H9 (cell line): ENCODE results near the gene FLCN. TPM values are rescaled to one million over a fixed set of nuclear protein-coding genes. Genes with fewer than 3 reads are reported as not detected.

ENCODE experiments used
- DNase-seq: peaks from one replicate; pipeline ENCODE4 v3.0.0-alpha.2; 2017
- H2AFZ ChIP-seq: one replicate; pipeline ENCODE4 v1.6.1; 2013; ENCODE audit warnings: mild to moderate bottlenecking, low read length, control low read depth, moderate library complexity
- H2AK5ac ChIP-seq: 2 replicates; pipeline ENCODE4 v1.6.1; 2013; ENCODE audit warnings: low read length, control low read depth, mixed read lengths; ENCODE audit not compliant: insufficient read length
- H2BK120ac ChIP-seq: one replicate; pipeline ENCODE4 v1.6.1; 2013; ENCODE audit warnings: low read depth, mild to moderate bottlenecking, low read length, control low read depth, inconsistent platforms; ENCODE audit not compliant: poor library complexity, severe bottlenecking
- H2BK12ac ChIP-seq: 2 replicates; pipeline ENCODE4 v1.6.1; 2013; ENCODE audit warnings: low read length, control low read depth, mixed read lengths, low read depth; ENCODE audit not compliant: insufficient read length
- H2BK15ac ChIP-seq: 2 replicates; pipeline ENCODE4 v1.6.1; 2013; ENCODE audit warnings: low read depth, low read length, control low read depth
- H2BK20ac ChIP-seq: one replicate; pipeline ENCODE4 v1.6.1; 2013; ENCODE audit warnings: low read depth, mild to moderate bottlenecking, low read length, control low read depth, inconsistent platforms; ENCODE audit not compliant: poor library complexity, severe bottlenecking
- H2BK5ac ChIP-seq: 2 replicates; pipeline ENCODE4 v1.6.1; 2013; ENCODE audit warnings: low read length, control low read depth, mixed read lengths; ENCODE audit not compliant: insufficient read length
- H3K14ac ChIP-seq: 2 replicates; pipeline ENCODE4 v1.6.1; 2013; ENCODE audit warnings: low read length, control low read depth; ENCODE audit not compliant: insufficient read depth
- H3K18ac ChIP-seq: 2 replicates; pipeline ENCODE4 v1.6.1; 2013; ENCODE audit warnings: low read depth, mild to moderate bottlenecking, mixed read lengths, low read length, control low read depth; ENCODE audit not compliant: insufficient read length
- H3K23ac ChIP-seq: 2 replicates; pipeline ENCODE4 v1.6.1; 2013; ENCODE audit warnings: low read length, control low read depth, mixed read lengths, low read depth; ENCODE audit not compliant: insufficient read length
- H3K23me2 ChIP-seq: 2 replicates; pipeline ENCODE4 v1.6.1; 2013; ENCODE audit warnings: low read depth, mild to moderate bottlenecking, mixed read lengths, low read length, control low read depth; ENCODE audit not compliant: insufficient read length, poor library complexity, severe bottlenecking
- H3K27ac ChIP-seq: 2 replicates; pipeline ENCODE4 v1.5.1; 2013; ENCODE audit warnings: low read length, control low read depth, mixed read lengths, low read depth; ENCODE audit not compliant: insufficient read length
- H3K27me3 ChIP-seq: 2 replicates; pipeline ENCODE4 v1.6.1; 2013; ENCODE audit warnings: low read length, control low read depth, inconsistent platforms; ENCODE audit not compliant: insufficient read depth
- H3K4ac ChIP-seq: 2 replicates; pipeline ENCODE4 v1.6.1; 2013; ENCODE audit warnings: low read depth, mild to moderate bottlenecking, control low read depth, inconsistent platforms, low read length, moderate library complexity
- H3K4me1 ChIP-seq: 2 replicates; pipeline ENCODE4 v1.6.1; 2013; ENCODE audit warnings: low read length, control low read depth, inconsistent platforms; ENCODE audit not compliant: insufficient read depth
- H3K4me2 ChIP-seq: 2 replicates; pipeline ENCODE4 v1.6.1; 2013; ENCODE audit warnings: low read length, control low read depth, mixed read lengths; ENCODE audit not compliant: insufficient read length, insufficient read depth
- H3K56ac ChIP-seq: 2 replicates; pipeline ENCODE4 v1.6.1; 2013; ENCODE audit warnings: low read depth, mild to moderate bottlenecking, mixed read lengths, low read length, control low read depth; ENCODE audit not compliant: insufficient read length
- H3K79me1 ChIP-seq: 2 replicates; pipeline ENCODE4 v1.6.1; 2013; ENCODE audit warnings: low read depth, mild to moderate bottlenecking, moderate library complexity, low read length, control low read depth, inconsistent platforms; ENCODE audit not compliant: insufficient read depth, poor library complexity, severe bottlenecking
- H3K79me2 ChIP-seq: 2 replicates; pipeline ENCODE4 v1.6.1; 2013; ENCODE audit warnings: low read length, control low read depth, inconsistent platforms; ENCODE audit not compliant: insufficient read depth
- H3K9ac ChIP-seq: 2 replicates; pipeline ENCODE4 v1.6.1; 2013; ENCODE audit warnings: low read length, control low read depth, mixed read lengths; ENCODE audit not compliant: insufficient read length; ENCODE audit errors: extremely low read depth
- H3K9me3 ChIP-seq: one replicate; pipeline ENCODE4 v1.6.1; 2013; ENCODE audit warnings: low read depth, low read length, inconsistent platforms; ENCODE audit not compliant: control insufficient read depth
- H3T11ph ChIP-seq: one replicate; pipeline ENCODE4 v1.6.1; 2013; ENCODE audit warnings: mild to moderate bottlenecking, low read length, control low read depth, inconsistent platforms
- H4K20me1 ChIP-seq: one replicate; pipeline ENCODE4 v1.6.1; 2013; ENCODE audit not compliant: control insufficient read depth, insufficient read length, insufficient read depth
- H4K5ac ChIP-seq: 2 replicates; pipeline ENCODE4 v1.6.1; 2013; ENCODE audit warnings: low read depth, mild to moderate bottlenecking, mixed read lengths, low read length, control low read depth; ENCODE audit not compliant: insufficient read length
- H4K8ac ChIP-seq: replicated peaks from 2 replicates; pipeline ENCODE4 v1.6.1; 2013; ENCODE audit warnings: low read length, control low read depth, mixed read lengths, low read depth; ENCODE audit not compliant: insufficient read length
- H4K91ac ChIP-seq: 2 replicates; pipeline ENCODE4 v1.6.1; 2013; ENCODE audit warnings: low read depth, mild to moderate bottlenecking, moderate library complexity, mixed read lengths, low read length, control low read depth; ENCODE audit not compliant: insufficient read length
- H3K27ac Mint-ChIP-seq, 3 experiments: 2 replicates in 2 of 3; 3 replicates in 1 of 3; pipeline ENCODE4 v1.8.0; 2020 to 2021; ENCODE audit warnings: mixed read lengths in 3 of 3, mild to moderate bottlenecking in 1 of 3, moderate library complexity in 1 of 3
- H3K27me3 Mint-ChIP-seq: 2 replicates; pipeline ENCODE4 v1.8.0; 2021; ENCODE audit warnings: low read depth, mild to moderate bottlenecking, moderate library complexity, mixed read lengths
- H3K36me3 Mint-ChIP-seq, 3 experiments: 2 replicates in 2 of 3; 3 replicates in 1 of 3; pipeline ENCODE4 v1.8.0; 2020 to 2021; ENCODE audit warnings: low read depth in 3 of 3, mixed read lengths in 3 of 3; ENCODE audit not compliant: insufficient read depth in 1 of 3
- H3K4me1 Mint-ChIP-seq, 2 experiments: 2 replicates each; pipeline ENCODE4 v1.8.0; 2020; ENCODE audit warnings: mixed read lengths in 2 of 2
- H3K4me3 Mint-ChIP-seq, 2 experiments: 2 replicates in 1 of 2; 3 replicates in 1 of 2; pipeline ENCODE4 v1.8.0; 2020 to 2021; ENCODE audit warnings: mild to moderate bottlenecking in 2 of 2, mixed read lengths in 2 of 2, moderate library complexity in 1 of 2
- H3K9me3 Mint-ChIP-seq, 2 experiments: 2 replicates in 1 of 2; 3 replicates in 1 of 2; pipeline ENCODE4 v1.8.0; 2020; ENCODE audit warnings: mild to moderate bottlenecking in 2 of 2, mixed read lengths in 2 of 2, moderate library complexity in 1 of 2
- CTCF ChIP-seq: fragments of 200-600 bp; sonication (generic); conservative IDR thresholded peaks from 3 replicates; pipeline ENCODE4 v1.8.0; 2021; ENCODE audit warnings: antibody characterized with exemption, mild to moderate bottlenecking
- WGBS: extraction: QIAGEN DNeasy Blood & Tissue Kit; methylation state at CpG from one replicate; pipeline ENCODE4 v1.1.7; 2013; ENCODE audit warnings: missing lambda C conversion rate, low lambda C conversion rate, mixed read lengths; ENCODE audit not compliant: insufficient read length; ENCODE audit errors: extremely low coverage; 5-methylcytosine and 5-hydroxymethylcytosine counted together
- total RNA-seq: library from RNA; stranded (reverse); gene quantifications from 2 replicates; pipeline ENCODE4 v1.2.1, GENCODE V29; 2021

FLCN gene
- total RNA-seq, 1 experiment from 2014 or later: 33.3 TPM

GRCh38 chr17:17200831-17201230 is 36.1 kb downstream of the FLCN start:
- H3K27me3 Mint-ChIP-seq: peaks cover 4% of the 10 kb centered on the region

More at GRCh38 chr17:17200831-17201230, 36.1 kb downstream of the FLCN start:
- no peak overlapping the region for H2BK12ac ChIP-seq
- no peak overlapping the region for H3T11ph ChIP-seq
- H4K5ac ChIP-seq: no peak overlapping the region
- H2AK5ac ChIP-seq: no peak overlapping the region
- no peak overlapping the region for H3K14ac ChIP-seq
- no peaks in the 10 kb centered on the region for H3K79me2 ChIP-seq
- no peaks in the 10 kb centered on the region for H4K20me1 ChIP-seq
- H3K9ac ChIP-seq: no peak overlapping the region
- no peaks in the 10 kb centered on the region for H3K27me3 ChIP-seq
- H3K9me3 Mint-ChIP-seq: no peaks in the 10 kb centered on the region
- no peak overlapping the region for H3K27ac Mint-ChIP-seq
- no peak overlapping the region for H3K27ac ChIP-seq
- DNase-seq: no peak
- TF ChIP-seq CTCF: no peak
- no peak overlapping the region for H3K18ac ChIP-seq
- H3K4me2 ChIP-seq: no peak overlapping the region
- H2BK20ac ChIP-seq: no peak overlapping the region
- WGBS: no CpG with 5 or more reads among the region's 5 CpGs
- H3K4me1 Mint-ChIP-seq: no peaks in the 10 kb centered on the region
- H2AFZ ChIP-seq: no peak overlapping the region
- no peak overlapping the region for H2BK5ac ChIP-seq
- no peak overlapping the region for H3K23ac ChIP-seq
- no peak overlapping the region for H3K4me3 Mint-ChIP-seq
- H3K4ac ChIP-seq: no peak overlapping the region
- H2BK15ac ChIP-seq: no peak overlapping the region
- H4K8ac ChIP-seq: no peak overlapping the region
- H4K91ac ChIP-seq: no peak overlapping the region
- no peak overlapping the region for H3K56ac ChIP-seq
- H3K36me3 Mint-ChIP-seq: no peaks in the 10 kb centered on the region
- H3K4me1 ChIP-seq: no peaks in the 10 kb centered on the region
- no peaks in the 10 kb centered on the region for H3K79me1 ChIP-seq
- H3K9me3 ChIP-seq: no peaks in the 10 kb centered on the region
- H2BK120ac ChIP-seq: no peak overlapping the region
- H3K23me2 ChIP-seq: peaks cover 3% of the 10 kb centered on the region
